Measurements from ENCODE around the gene PDE1C. TPM values are rescaled to one million over a fixed set of nuclear protein-coding genes. Genes with fewer than 3 reads are reported as not detected.

The PDE1C gene
- total RNA-seq, 5 donors from 2014 or later (not counting 1 experiment from before 2014, with no cell fraction given), result not detected

DNA sequence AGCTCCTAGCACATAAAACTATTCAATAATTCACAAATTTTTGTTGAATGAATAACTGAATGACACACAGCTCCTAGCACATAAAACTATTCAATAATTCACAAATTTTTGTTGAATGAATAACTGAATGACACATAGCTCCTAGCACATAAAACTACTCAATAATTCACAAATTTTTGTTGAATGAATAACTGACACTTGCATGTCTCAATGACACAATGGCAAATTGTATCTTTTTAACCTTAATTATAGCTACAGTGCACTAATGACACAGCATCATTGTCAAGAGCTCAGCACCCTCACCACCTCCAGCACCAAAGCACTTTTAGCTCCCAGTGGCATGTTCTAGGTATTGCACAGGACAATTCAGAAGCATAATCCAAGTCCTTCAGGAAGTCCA is 131.6 kb downstream of the PDE1C start:
- Histone ChIP-seq H3K27me3 (replicated peaks in 1 of 2; ENCODE audit: control insufficient read depth in 2 of 2, extremely low read depth in 1 of 2, insufficient read depth in 2 of 2, low read length in 1 of 2) (no peaks in the 10 kb centered on the region), H3K36me3 (ENCODE audit: control insufficient read depth in 2 of 2, extremely low read depth in 1 of 2, insufficient read depth in 1 of 2, low read length in 1 of 2) (no peaks in the 10 kb centered on the region), H3K9me3 (no peaks in the 10 kb centered on the region), H3K4me1 (ENCODE audit: control insufficient read depth in 1 of 2, extremely low read depth in 1 of 2, insufficient read depth in 2 of 2, low read length in 2 of 2) (no peaks in the 10 kb centered on the region), H3K27ac (ENCODE audit: low read length) (no peak overlapping the region), H3K4me3 (ENCODE audit: control insufficient read depth in 1 of 2, extremely low read depth in 1 of 2, low read length in 1 of 2) (no peak overlapping the region)
- Mint-ChIP-seq H3K9me3 (peaks cover 5 to 16% (median 16%) of the 10 kb centered on the region in 3 donors), H3K4me3 (no peak overlapping the region), H3K4me1 (no peaks in the 10 kb centered on the region), H3K27ac (no peak overlapping the region), H3K36me3 (no peaks in the 10 kb centered on the region), H3K27me3 (no peaks in the 10 kb centered on the region)
- DNase-seq, result no peak
- ATAC-seq (replicated peaks in 1 of 4), result no peak
- POLR2A ChIA-PET, result no interaction called here
- CTCF ChIA-PET, result no interaction called here

GRCh38 chr7:31937982-31938381 is 132.2 kb downstream of the PDE1C start:
- Histone ChIP-seq H3K36me3 (ENCODE audit: control insufficient read depth in 2 of 2, extremely low read depth in 1 of 2, insufficient read depth in 1 of 2, low read length in 1 of 2) (no peaks in the 10 kb centered on the region), H3K9me3 (no peaks in the 10 kb centered on the region), H3K27me3 (replicated peaks in 1 of 2; ENCODE audit: control insufficient read depth in 2 of 2, extremely low read depth in 1 of 2, insufficient read depth in 2 of 2, low read length in 1 of 2) (no peaks in the 10 kb centered on the region), H3K4me3 (ENCODE audit: control insufficient read depth in 1 of 2, extremely low read depth in 1 of 2, low read length in 1 of 2) (no peak overlapping the region), H3K27ac (ENCODE audit: low read length) (no peak overlapping the region), H3K4me1 (ENCODE audit: control insufficient read depth in 1 of 2, extremely low read depth in 1 of 2, insufficient read depth in 2 of 2, low read length in 2 of 2) (no peaks in the 10 kb centered on the region)
- Mint-ChIP-seq H3K36me3 (no peaks in the 10 kb centered on the region), H3K27me3 (no peaks in the 10 kb centered on the region), H3K9me3 (peaks cover 5 to 16% (median 16%) of the 10 kb centered on the region in 3 donors), H3K4me1 (no peaks in the 10 kb centered on the region), H3K27ac (no peak overlapping the region), H3K4me3 (no peak overlapping the region)
- CTCF ChIA-PET, result no interaction called here
- ATAC-seq (replicated peaks in 1 of 4), result no peak
- POLR2A ChIA-PET, result interaction anchor here in 1 of 2 donors (0.6 kb wide), 1 partner anchor 13 kb away, joined by 3 read pairs; no protein-coding TSS in a partner anchor
- DNase-seq, result no peak

DNA sequence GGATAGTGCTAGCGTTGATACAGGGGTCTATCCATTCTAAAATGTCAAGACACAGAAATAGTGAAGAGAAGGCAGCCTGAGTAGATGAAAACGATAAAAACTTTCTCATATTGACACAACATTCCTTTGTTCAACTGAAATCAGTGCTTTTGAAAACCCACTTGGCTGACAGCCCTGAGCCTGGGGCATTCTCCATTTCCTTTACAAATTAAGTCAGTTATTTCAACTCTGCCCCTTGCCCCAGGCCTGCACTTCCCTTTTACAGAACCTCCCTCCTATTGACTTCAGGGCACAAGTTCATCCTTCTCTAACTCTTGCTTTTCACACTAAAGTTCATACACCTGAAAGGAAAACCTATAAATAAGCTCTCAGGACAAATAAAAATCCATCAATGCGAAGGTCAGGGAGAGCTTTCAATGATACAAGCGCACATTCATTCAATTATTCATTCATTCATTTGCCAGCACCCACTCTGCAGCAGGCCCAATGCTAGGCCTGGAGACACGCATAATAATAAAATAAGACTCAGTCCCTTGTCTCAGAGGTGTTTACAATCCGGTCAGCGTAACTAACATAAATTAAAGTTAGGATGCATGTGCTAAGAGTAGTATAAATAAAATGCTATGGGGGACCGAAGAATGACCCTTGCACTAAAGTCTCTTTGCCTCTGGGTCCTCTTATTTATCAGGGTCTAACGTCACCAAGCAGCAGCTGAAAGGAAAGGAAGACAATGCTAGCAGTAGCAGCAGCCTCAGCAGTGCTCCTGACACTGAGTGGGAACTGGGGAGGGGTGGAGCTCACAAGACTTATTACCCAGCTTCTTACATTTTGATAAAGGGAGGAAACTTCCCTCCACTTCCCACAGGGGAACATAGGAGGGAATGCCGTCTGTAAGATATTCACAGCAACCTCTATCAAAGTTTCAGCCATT is 134.8 kb downstream of the PDE1C start:
- Mint-ChIP-seq H3K36me3 (no peaks in the 10 kb centered on the region), H3K9me3 (peaks cover 5 to 28% (median 15%) of the 10 kb centered on the region in 3 donors), H3K4me1 (no peaks in the 10 kb centered on the region), H3K27me3 (no peaks in the 10 kb centered on the region), H3K4me3 (no peak overlapping the region), H3K27ac (no peak overlapping the region)
- 79% methylated on average over 5 of the region's 10 CpGs for WGBS (ENCODE audit: insufficient coverage)
- ChIA-PET CTCF (no interaction called here), POLR2A (no interaction called here)
- Histone ChIP-seq H3K36me3 (ENCODE audit: control insufficient read depth in 2 of 2, extremely low read depth in 1 of 2, insufficient read depth in 1 of 2, low read length in 1 of 2) (no peaks in the 10 kb centered on the region), H3K4me3 (ENCODE audit: control insufficient read depth in 1 of 2, extremely low read depth in 1 of 2, low read length in 1 of 2) (no peak overlapping the region), H3K4me1 (ENCODE audit: control insufficient read depth in 1 of 2, extremely low read depth in 1 of 2, insufficient read depth in 2 of 2, low read length in 2 of 2) (no peaks in the 10 kb centered on the region), H3K27ac (ENCODE audit: low read length) (no peak overlapping the region), H3K27me3 (replicated peaks in 1 of 2; ENCODE audit: control insufficient read depth in 2 of 2, extremely low read depth in 1 of 2, insufficient read depth in 2 of 2, low read length in 1 of 2) (no peaks in the 10 kb centered on the region), H3K9me3 (no peaks in the 10 kb centered on the region)
- ATAC-seq (replicated peaks in 1 of 4) (no peak), DNase-seq (no peak)

DNA sequence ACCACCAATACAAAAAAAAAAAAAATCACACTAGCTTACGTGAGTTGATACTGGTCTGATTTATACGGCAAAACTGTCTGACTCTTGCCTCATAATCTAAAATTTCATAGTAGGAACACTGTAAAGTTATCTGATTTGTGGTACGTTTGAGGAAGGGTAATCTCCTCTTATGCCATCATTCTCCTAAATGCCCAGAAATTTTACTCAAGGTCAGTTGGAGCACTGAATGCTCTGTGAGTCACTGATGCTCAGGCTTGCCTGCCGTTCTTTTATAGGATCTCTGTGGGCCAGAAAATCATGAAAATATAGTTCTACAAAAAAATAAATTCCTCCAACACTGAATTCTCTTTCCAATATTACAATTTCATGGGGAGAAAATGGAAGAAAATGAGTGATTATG is 135.7 kb downstream of the PDE1C start:
- ChIA-PET CTCF (no interaction called here), POLR2A (no interaction called here)
- ATAC-seq (replicated peaks in 1 of 4) (no peak), DNase-seq (no peak)
- Mint-ChIP-seq H3K27me3 (no peaks in the 10 kb centered on the region), H3K4me1 (no peaks in the 10 kb centered on the region), H3K36me3 (no peaks in the 10 kb centered on the region), H3K4me3 (no peak overlapping the region), H3K27ac (no peak overlapping the region), H3K9me3 (peaks cover 8 to 30% (median 15%) of the 10 kb centered on the region in 3 donors)
- Histone ChIP-seq H3K4me3 (ENCODE audit: control insufficient read depth in 1 of 2, extremely low read depth in 1 of 2, low read length in 1 of 2) (no peak overlapping the region), H3K4me1 (ENCODE audit: control insufficient read depth in 1 of 2, extremely low read depth in 1 of 2, insufficient read depth in 2 of 2, low read length in 2 of 2) (no peaks in the 10 kb centered on the region), H3K9me3 (no peaks in the 10 kb centered on the region), H3K27ac (ENCODE audit: low read length) (no peak overlapping the region), H3K27me3 (replicated peaks in 1 of 2; ENCODE audit: control insufficient read depth in 2 of 2, extremely low read depth in 1 of 2, insufficient read depth in 2 of 2, low read length in 1 of 2) (no peaks in the 10 kb centered on the region), H3K36me3 (ENCODE audit: control insufficient read depth in 2 of 2, extremely low read depth in 1 of 2, insufficient read depth in 1 of 2, low read length in 1 of 2) (no peaks in the 10 kb centered on the region)
- no CpG with 5 or more reads among the region's 4 CpGs for WGBS (ENCODE audit: insufficient coverage)

- ATAC-seq (replicated peaks in 1 of 4), result no peak
- H3K4me3 ChIP-seq (ENCODE audit: control insufficient read depth in 1 of 2, extremely low read depth in 1 of 2, low read length in 1 of 2), result no peak overlapping the region
- DNase-seq, result no peak
- no peaks in the 10 kb centered on the region for H3K36me3 ChIP-seq (ENCODE audit: control insufficient read depth in 2 of 2, extremely low read depth in 1 of 2, insufficient read depth in 1 of 2, low read length in 1 of 2)
- Mint-ChIP-seq H3K27ac (no peak overlapping the region), H3K36me3 (no peaks in the 10 kb centered on the region), H3K27me3 (no peaks in the 10 kb centered on the region), H3K9me3 (peaks cover 9 to 35% (median 15%) of the 10 kb centered on the region in 3 donors), H3K4me3 (no peak overlapping the region), H3K4me1 (no peaks in the 10 kb centered on the region)
- WGBS (ENCODE audit: insufficient coverage), result 67% methylated on average over 1 of the region's 1 CpG
- no peaks in the 10 kb centered on the region for H3K9me3 ChIP-seq
- H3K27ac ChIP-seq (ENCODE audit: low read length), result no peak overlapping the region
- no peaks in the 10 kb centered on the region for H3K4me1 ChIP-seq (ENCODE audit: control insufficient read depth in 1 of 2, extremely low read depth in 1 of 2, insufficient read depth in 2 of 2, low read length in 2 of 2)
- H3K27me3 ChIP-seq (replicated peaks in 1 of 2; ENCODE audit: control insufficient read depth in 2 of 2, extremely low read depth in 1 of 2, insufficient read depth in 2 of 2, low read length in 1 of 2), result no peaks in the 10 kb centered on the region
- POLR2A ChIA-PET, result no interaction called here
- CTCF ChIA-PET, result no interaction called here
Observed at GRCh38 chr7:31933481-31933880, 136.7 kb downstream of the PDE1C start.

GRCh38 chr7:31926991-31927584 is 143.1 kb downstream of the PDE1C start:
- 72% methylated on average over 3 of the region's 5 CpGs for WGBS (ENCODE audit: insufficient coverage)
- H3K4me1 ChIP-seq (ENCODE audit: control insufficient read depth in 1 of 2, extremely low read depth in 1 of 2, insufficient read depth in 2 of 2, low read length in 2 of 2), result no peaks in the 10 kb centered on the region
- DNase-seq (no peak), ATAC-seq (replicated peaks in 1 of 4) (no peak)
- no peak overlapping the region for H3K27ac ChIP-seq (ENCODE audit: low read length)
- H3K27ac Mint-ChIP-seq, result no peak overlapping the region
- ChIA-PET CTCF (no interaction called here), POLR2A (no interaction called here)
- peaks cover under 1 to 23% (median 14%) of the 10 kb centered on the region in 3 donors for H3K9me3 Mint-ChIP-seq
- peaks cover 0 to 3% of the 10 kb centered on the region in 2 experiments for H3K27me3 ChIP-seq (replicated peaks in 1 of 2; ENCODE audit: control insufficient read depth in 2 of 2, extremely low read depth in 1 of 2, insufficient read depth in 2 of 2, low read length in 1 of 2)
- H3K36me3 Mint-ChIP-seq, result no peaks in the 10 kb centered on the region
- no peak overlapping the region for H3K4me3 ChIP-seq (ENCODE audit: control insufficient read depth in 1 of 2, extremely low read depth in 1 of 2, low read length in 1 of 2)
- H3K4me3 Mint-ChIP-seq, result no peak overlapping the region
- no peaks in the 10 kb centered on the region for H3K9me3 ChIP-seq
- H3K36me3 ChIP-seq (ENCODE audit: control insufficient read depth in 2 of 2, extremely low read depth in 1 of 2, insufficient read depth in 1 of 2, low read length in 1 of 2), result no peaks in the 10 kb centered on the region
- no peaks in the 10 kb centered on the region for H3K4me1 Mint-ChIP-seq
- H3K27me3 Mint-ChIP-seq, result no peaks in the 10 kb centered on the region
